Dermis microvascular lymphatic vessel endothelial cell (primary cell): ENCODE data around the gene LRRC27. TPM values are rescaled to one million over a fixed set of nuclear protein-coding genes. Genes with fewer than 3 reads are reported as not detected.
"Not testable (repeated sequence)": the region's sequence is repeated elsewhere in the genome, so short reads cannot be mapped to it uniquely, and the experiment has no call there.

ENCODE experiments used
- DNase-seq, 2 donors: peaks; one replicate each; pipeline versions ENCODE4 v3.0.0 to v3.0.0-alpha.2; 2010; ENCODE audit warnings: low read depth in 2 of 2
- total RNA-seq: library from RNA; depleted of rRNA; stranded (reverse); fragments of >200 nt; gene quantifications from 2 replicates; pipeline ENCODE4 v1.2.1, GENCODE V29; 2014

Gene LRRC27
- total RNA-seq, 1 donor from 2014 or later = 5.0 TPM

- DNase-seq = no peak
Observed at GRCh38 chr10:132373241-132373955, 41.4 kb downstream of the LRRC27 start.

- DNase-seq = no peak
Observed at GRCh38 chr10:132374176-132374575, 42.2 kb downstream of the LRRC27 start.

- no peak for DNase-seq
Observed at GRCh38 chr10:132374612-132375011, 42.6 kb downstream of the LRRC27 start.

GRCh38 chr10:132375116-132375794 is 43.3 kb downstream of the LRRC27 start:
- DNase-seq = no peak

- no peak for DNase-seq
Observed at GRCh38 chr10:132375795-132376297, 43.9 kb downstream of the LRRC27 start.

- peak in 1 of 2 donors; percentile 19 for DNase-seq
Observed at GRCh38 chr10:132376394-132376851, 44.4 kb downstream of the LRRC27 start.

- DNase-seq = no peak
Observed at GRCh38 chr10:132377326-132377725, 45.3 kb downstream of the LRRC27 start.

GRCh38 chr10:132379026-132379425 is 47.0 kb downstream of the LRRC27 start:
- not testable (repeated sequence) for DNase-seq

GRCh38 chr10:132380986-132381385 is 49.0 kb downstream of the LRRC27 start:
- not testable (repeated sequence) for DNase-seq

- DNase-seq = no peak
Observed at GRCh38 chr10:132381741-132382140, 49.7 kb downstream of the LRRC27 start.

GRCh38 chr10:132382231-132382922 is 50.4 kb downstream of the LRRC27 start:
- DNase-seq = peak; percentile 36 to 43

GRCh38 chr10:132383101-132383500 is 51.1 kb downstream of the LRRC27 start:
- no peak for DNase-seq

- no peak for DNase-seq
Observed at GRCh38 chr10:132383751-132384196, 51.8 kb downstream of the LRRC27 start.

- DNase-seq = no peak
Observed at GRCh38 chr10:132384618-132385388, 52.8 kb downstream of the LRRC27 start.

GRCh38 chr10:132385389-132385667 is 53.3 kb downstream of the LRRC27 start:
- DNase-seq = no peak

- DNase-seq = no peak
Observed at GRCh38 chr10:132385721-132386418, 53.9 kb downstream of the LRRC27 start.

GRCh38 chr10:132386419-132386831 is 54.4 kb downstream of the LRRC27 start:
- no peak for DNase-seq

- DNase-seq = not testable (repeated sequence)
Observed at GRCh38 chr10:132386896-132387295, 54.9 kb downstream of the LRRC27 start.

GRCh38 chr10:132387764-132388210 is 55.8 kb downstream of the LRRC27 start:
- peak in 1 of 2 donors; percentile 49 for DNase-seq

- DNase-seq = no peak
Observed at GRCh38 chr10:132388891-132389432, 57.0 kb downstream of the LRRC27 start.
